HCT116 (cell line): ENCODE data around the gene PCDH17. TPM values are rescaled to one million over a fixed set of nuclear protein-coding genes. Genes with fewer than 3 reads are reported as not detected.

ENCODE experiments used
- ATAC-seq: fragments of 200-7000 bp; cut with Tn5 transposase; 2 replicates; pipeline ENCODE4 v1.9.1; 2020; ENCODE audit warnings: mild to moderate bottlenecking, moderate library complexity
- BruUV-seq: library from RNA; stranded (reverse); fragments of 400-500 nt; replicated peaks from 2 replicates; lab custom pipeline; 2021; lab: Mats Ljungman, UMichigan
- CTCF ChIA-PET: fragments of 300-600 bp; sonication (Branson Sonifier 250); formaldehyde crosslinking; loops from one replicate; lab custom pipeline; 2021; ENCODE audit warnings: antibody characterized with exemption; lab: Charles Lee
- POLR2A ChIA-PET: fragments of 300-600, 350-600 bp; sonication (Branson Sonifier 250); formaldehyde crosslinking; loops from one replicate; lab custom pipeline; 2021; ENCODE audit warnings: antibody characterized with exemption; lab: Charles Lee
- RAD21 ChIA-PET, 2 experiments: fragments of 300-600 bp; sonication (Branson Sonifier 250); formaldehyde crosslinking; loops; one replicate each; lab custom pipeline; 2023; ENCODE audit warnings: low total read pairs in 2 of 2; ENCODE audit not compliant: uncharacterized antibody in 2 of 2, unreplicated experiment in 2 of 2, low non-redundant PET in 1 of 2; lab: Charles Lee
- DNase-seq: peaks from one replicate; pipeline ENCODE4 v3.0.0-alpha.2; 2010; ENCODE audit warnings: low read depth, low spot score
- H2AFZ ChIP-seq: fragments of 200-600 bp; shearing (Covaris generic), sonication (generic); 2 replicates; pipeline ENCODE4 v1.6.1; 2017; ENCODE audit warnings: low read depth, mixed run types, mixed read lengths, antibody characterized with exemption, low read length; ENCODE audit not compliant: poor library complexity, severe bottlenecking
- H3K27ac ChIP-seq: 2 replicates; pipeline ENCODE4 v1.5.1; 2012; ENCODE audit warnings: low read depth, low read length
- H3K27me3 ChIP-seq: fragments of 200-600 bp; sonication (generic); 2 replicates; pipeline ENCODE4 v1.6.1; 2016; ENCODE audit warnings: mixed run types, low read length, mixed read lengths; ENCODE audit not compliant: insufficient read depth
- H3K36me3 ChIP-seq, 2 experiments: fragments of 200-500 bp in 1 of 2; fragments of 200-600 bp in 1 of 2; sonication (Bioruptor generic) in 1 of 2; sonication (generic) in 1 of 2; 2 replicates each; pipeline versions ENCODE4 v1.5.1 to v1.6.1; 2014 to 2016; ENCODE audit warnings: low read length in 2 of 2, inconsistent platforms in 1 of 2, mixed read lengths in 1 of 2, mixed run types in 1 of 2; ENCODE audit not compliant: insufficient read depth in 2 of 2, control insufficient read depth in 1 of 2
- H3K4me1 ChIP-seq, 2 experiments: fragments of 200-600 bp in 1 of 2; sonication (generic) in 1 of 2; 2 replicates each; pipeline versions ENCODE4 v1.5.1 to v1.6.1; 2012 to 2017; ENCODE audit warnings: low read length in 2 of 2, inconsistent platforms in 1 of 2, mild to moderate bottlenecking in 1 of 2, mixed read lengths in 1 of 2, mixed run types in 1 of 2, moderate library complexity in 1 of 2; ENCODE audit not compliant: insufficient read depth in 2 of 2, control insufficient read depth in 1 of 2
- H3K4me2 ChIP-seq: fragments of 200-600 bp; sonication (generic); 2 replicates; pipeline ENCODE4 v1.6.1; 2017; ENCODE audit warnings: mixed run types, low read length, mixed read lengths
- H3K4me3 ChIP-seq, 2 experiments: fragments of 200-600 bp in 1 of 2; sonication (generic) in 1 of 2; replicated peaks in 1 of 2; 2 replicates each; pipeline ENCODE4 v1.5.1; 2011 to 2016; ENCODE audit warnings: low read length in 2 of 2, control low read depth in 1 of 2, low read depth in 1 of 2, mild to moderate bottlenecking in 1 of 2, mixed read lengths in 1 of 2, mixed run types in 1 of 2
- H3K79me2 ChIP-seq: fragments of 200-600 bp; sonication (generic); 2 replicates; pipeline ENCODE4 v1.6.1; 2017; ENCODE audit warnings: mild to moderate bottlenecking, mixed run types, low read length, moderate library complexity, mixed read lengths; ENCODE audit not compliant: insufficient read depth
- H3K9ac ChIP-seq: fragments of 200-600 bp; sonication (generic); 2 replicates; pipeline ENCODE4 v1.6.1; 2016; ENCODE audit warnings: low read length, mixed read lengths
- H3K9me2 ChIP-seq: fragments of 200-600 bp; sonication (generic), shearing (Covaris generic); 2 replicates; pipeline ENCODE4 v1.6.1; 2017; ENCODE audit warnings: mixed run types, mild to moderate bottlenecking, moderate library complexity; ENCODE audit not compliant: insufficient read depth
- H3K9me3 ChIP-seq, 2 experiments: fragments of 200-500 bp in 1 of 2; fragments of 200-600 bp in 1 of 2; sonication (Bioruptor generic) in 1 of 2; sonication (generic) in 1 of 2; 2 replicates each; pipeline ENCODE4 v1.6.1; 2014 to 2017; ENCODE audit warnings: low read length in 2 of 2, mixed read lengths in 2 of 2, inconsistent platforms in 1 of 2, low read depth in 1 of 2, mild to moderate bottlenecking in 1 of 2, mixed run types in 1 of 2, moderate library complexity in 1 of 2; ENCODE audit not compliant: control insufficient read depth in 1 of 2, insufficient read depth in 1 of 2
- H4K20me1 ChIP-seq: fragments of 200-600 bp; sonication (generic), shearing (Covaris generic); 2 replicates; pipeline ENCODE4 v1.6.1; 2017; ENCODE audit warnings: mixed run types, mild to moderate bottlenecking, moderate library complexity; ENCODE audit not compliant: insufficient read depth
- CBX3 ChIP-seq: IDR thresholded peaks from 2 replicates; pipeline ENCODE4 v1.6.1; 2012; ENCODE audit warnings: low read depth
- CEBPB ChIP-seq: IDR thresholded peaks from 2 replicates; pipeline ENCODE4 v1.6.1; 2012; ENCODE audit warnings: low read depth
- EGR1 ChIP-seq: IDR thresholded peaks from 2 replicates; pipeline ENCODE4 v1.6.1; 2012; ENCODE audit warnings: low read depth
- EZH2phosphoT487 ChIP-seq: fragments of 200-600 bp; IDR thresholded peaks from 2 replicates; pipeline ENCODE4 v1.6.1; 2018; ENCODE audit warnings: antibody characterized with exemption, borderline replicate concordance
- POLR2A ChIP-seq: IDR thresholded peaks from 2 replicates; pipeline ENCODE4 v1.7.0; 2011; ENCODE audit warnings: borderline replicate concordance; ENCODE audit not compliant: insufficient read depth, insufficient read length; ENCODE audit errors: extremely low read depth
- SIN3A ChIP-seq: IDR thresholded peaks from 2 replicates; pipeline ENCODE4 v1.6.1; 2012; ENCODE audit warnings: low read depth
- SP1 ChIP-seq: IDR thresholded peaks from 2 replicates; pipeline ENCODE4 v1.6.1; 2012; ENCODE audit warnings: low read depth
- SRF ChIP-seq: IDR thresholded peaks from 2 replicates; pipeline ENCODE4 v1.6.1; 2012; ENCODE audit warnings: low read depth
- TCF7L2 ChIP-seq: IDR thresholded peaks from 2 replicates; pipeline ENCODE4 v1.7.0; 2011; ENCODE audit warnings: borderline replicate concordance, inconsistent platforms; ENCODE audit not compliant: insufficient read depth, insufficient read length; ENCODE audit errors: extremely low read depth
- YY1 ChIP-seq: IDR thresholded peaks from 2 replicates; pipeline ENCODE4 v1.6.1; 2011; ENCODE audit warnings: low read length, low read depth, moderate library complexity, mild to moderate bottlenecking; ENCODE audit not compliant: insufficient replicate concordance; ENCODE audit errors: extremely low read depth
- ZFX ChIP-seq: fragments of 450-650 bp; IDR thresholded peaks from 2 replicates; pipeline ENCODE4 v1.6.1; 2017
- ZNF274 ChIP-seq: fragments of 200-500 bp; sonication (Bioruptor generic); IDR thresholded peaks from 2 replicates; pipeline ENCODE4 v1.6.1; 2014; ENCODE audit warnings: mild to moderate bottlenecking, low read depth, low read length, inconsistent platforms
- intact Hi-C: fragments of 100-400 bp; cut with micrococcal nuclease; formaldehyde crosslinking; loops from 2 replicates; pipeline ENCODE4 v1.10.0; 2022
- total RNA-seq: library from RNA; stranded (reverse); gene quantifications from one replicate; pipeline ENCODE4 v1.2.1, GENCODE V29; 2021; ENCODE audit not compliant: unreplicated experiment
- TF ChIP-seq, protein P1 (sequence below), 3 experiments: fragments of 200-600 bp in 1 of 3; sonication (generic) in 1 of 3; IDR thresholded peaks in 2 of 3; conservative IDR thresholded peaks in 1 of 3; 2 replicates each; pipeline ENCODE4 v1.5.1; 2012 to 2017; ENCODE audit warnings: low read depth in 2 of 3, low read length in 2 of 3, antibody characterized with exemption in 1 of 3, borderline replicate concordance in 1 of 3, control low read depth in 1 of 3, mild to moderate bottlenecking in 1 of 3, mixed read lengths in 1 of 3, mixed run types in 1 of 3, moderate library complexity in 1 of 3; ENCODE audit not compliant: insufficient read depth in 1 of 3
- TF ChIP-seq, protein P2 (sequence below): IDR thresholded peaks from 2 replicates; pipeline ENCODE4 v1.6.1; 2012; ENCODE audit warnings: low read depth

Gene PCDH17
- total RNA-seq, 1 experiment from 2014 or later = 0.02 TPM

DNA sequence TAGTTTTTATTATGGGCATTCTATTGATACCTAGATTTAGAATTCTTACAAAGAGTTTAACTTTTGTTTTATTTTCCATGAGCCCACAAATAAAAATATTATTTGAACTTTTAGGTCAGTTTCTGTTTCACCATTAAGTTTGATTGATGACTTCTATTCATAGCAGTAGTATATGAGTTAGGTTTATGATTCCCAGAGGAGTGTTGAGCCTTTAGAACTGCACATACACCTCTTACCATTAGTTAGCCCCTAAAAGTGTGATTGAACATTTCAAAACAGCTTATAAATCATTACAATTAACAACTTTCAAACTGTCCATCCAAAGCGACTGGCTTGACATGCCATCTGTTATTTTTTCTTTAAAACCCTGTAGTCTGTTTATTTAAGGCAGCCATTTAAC lies 19.0 kb upstream of the PCDH17 start:
- Histone ChIP-seq H3K4me2 (no peak overlapping the region), H3K4me1 (no peaks in the 10 kb centered on the region), H3K9me3 (peaks cover 13 to 16% of the 10 kb centered on the region in 2 experiments; a peak in 2 of 4 replicates), H3K79me2 (no peaks in the 10 kb centered on the region), H3K9ac (no peak overlapping the region)
- ATAC-seq (no peak), DNase-seq (no peak)
- CTCF ChIA-PET = no interaction called here
- intact Hi-C loops = no loop called here
- POLR2A ChIA-PET = no interaction called here
- TF ChIP-seq ZNF274 (no peak), POLR2A (no peak), CBX3 (no peak), EZH2phosphoT487 (no peak), CEBPB (no peak), SRF (no peak), EGR1 (no peak), ZFX (no peak), SIN3A (no peak), YY1 (no peak), SP1 (no peak), TCF7L2 (no peak)
- TF ChIP-seq, protein P1, sequence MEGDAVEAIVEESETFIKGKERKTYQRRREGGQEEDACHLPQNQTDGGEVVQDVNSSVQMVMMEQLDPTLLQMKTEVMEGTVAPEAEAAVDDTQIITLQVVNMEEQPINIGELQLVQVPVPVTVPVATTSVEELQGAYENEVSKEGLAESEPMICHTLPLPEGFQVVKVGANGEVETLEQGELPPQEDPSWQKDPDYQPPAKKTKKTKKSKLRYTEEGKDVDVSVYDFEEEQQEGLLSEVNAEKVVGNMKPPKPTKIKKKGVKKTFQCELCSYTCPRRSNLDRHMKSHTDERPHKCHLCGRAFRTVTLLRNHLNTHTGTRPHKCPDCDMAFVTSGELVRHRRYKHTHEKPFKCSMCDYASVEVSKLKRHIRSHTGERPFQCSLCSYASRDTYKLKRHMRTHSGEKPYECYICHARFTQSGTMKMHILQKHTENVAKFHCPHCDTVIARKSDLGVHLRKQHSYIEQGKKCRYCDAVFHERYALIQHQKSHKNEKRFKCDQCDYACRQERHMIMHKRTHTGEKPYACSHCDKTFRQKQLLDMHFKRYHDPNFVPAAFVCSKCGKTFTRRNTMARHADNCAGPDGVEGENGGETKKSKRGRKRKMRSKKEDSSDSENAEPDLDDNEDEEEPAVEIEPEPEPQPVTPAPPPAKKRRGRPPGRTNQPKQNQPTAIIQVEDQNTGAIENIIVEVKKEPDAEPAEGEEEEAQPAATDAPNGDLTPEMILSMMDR (IDR thresholded peaks at IDR 0.05 in 2 of 3, conservative IDR thresholded peaks at IDR 0.05 in 1 of 3; ENCODE audit: borderline replicate concordance in 1 of 3, insufficient read depth in 1 of 3, low read depth in 2 of 3, low read length in 2 of 3) = no peak
- TF ChIP-seq, protein P2, sequence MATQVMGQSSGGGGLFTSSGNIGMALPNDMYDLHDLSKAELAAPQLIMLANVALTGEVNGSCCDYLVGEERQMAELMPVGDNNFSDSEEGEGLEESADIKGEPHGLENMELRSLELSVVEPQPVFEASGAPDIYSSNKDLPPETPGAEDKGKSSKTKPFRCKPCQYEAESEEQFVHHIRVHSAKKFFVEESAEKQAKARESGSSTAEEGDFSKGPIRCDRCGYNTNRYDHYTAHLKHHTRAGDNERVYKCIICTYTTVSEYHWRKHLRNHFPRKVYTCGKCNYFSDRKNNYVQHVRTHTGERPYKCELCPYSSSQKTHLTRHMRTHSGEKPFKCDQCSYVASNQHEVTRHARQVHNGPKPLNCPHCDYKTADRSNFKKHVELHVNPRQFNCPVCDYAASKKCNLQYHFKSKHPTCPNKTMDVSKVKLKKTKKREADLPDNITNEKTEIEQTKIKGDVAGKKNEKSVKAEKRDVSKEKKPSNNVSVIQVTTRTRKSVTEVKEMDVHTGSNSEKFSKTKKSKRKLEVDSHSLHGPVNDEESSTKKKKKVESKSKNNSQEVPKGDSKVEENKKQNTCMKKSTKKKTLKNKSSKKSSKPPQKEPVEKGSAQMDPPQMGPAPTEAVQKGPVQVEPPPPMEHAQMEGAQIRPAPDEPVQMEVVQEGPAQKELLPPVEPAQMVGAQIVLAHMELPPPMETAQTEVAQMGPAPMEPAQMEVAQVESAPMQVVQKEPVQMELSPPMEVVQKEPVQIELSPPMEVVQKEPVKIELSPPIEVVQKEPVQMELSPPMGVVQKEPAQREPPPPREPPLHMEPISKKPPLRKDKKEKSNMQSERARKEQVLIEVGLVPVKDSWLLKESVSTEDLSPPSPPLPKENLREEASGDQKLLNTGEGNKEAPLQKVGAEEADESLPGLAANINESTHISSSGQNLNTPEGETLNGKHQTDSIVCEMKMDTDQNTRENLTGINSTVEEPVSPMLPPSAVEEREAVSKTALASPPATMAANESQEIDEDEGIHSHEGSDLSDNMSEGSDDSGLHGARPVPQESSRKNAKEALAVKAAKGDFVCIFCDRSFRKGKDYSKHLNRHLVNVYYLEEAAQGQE = no peak
- TF ChIP-seq, all 23 proteins: peak for 0
- no peaks in the 10 kb centered on the region for H3K27me3 ChIP-seq
- no peaks in the 10 kb centered on the region for H3K9me2 ChIP-seq
- BruUV-seq = no TSS peak
- no peak overlapping the region for H3K27ac ChIP-seq
- H2AFZ ChIP-seq = no peak overlapping the region
- no peaks in the 10 kb centered on the region for H4K20me1 ChIP-seq
- no peaks in the 10 kb centered on the region for H3K36me3 ChIP-seq
- no peak overlapping the region for H3K4me3 ChIP-seq
- RAD21 ChIA-PET = no interaction called here
